22Rv1 (cell line): ENCODE measurements around the gene XPC.

ENCODE experiments used
- H3K27ac ChIP-seq: fragments of 450-650 bp; 2 replicates; pipeline ENCODE4 v1.5.1; 2017
- CTCF ChIP-seq: fragments of 450-650 bp; IDR thresholded peaks from 2 replicates; pipeline ENCODE4 v1.5.1; 2017; ENCODE audit warnings: mild to moderate bottlenecking
- ZFX ChIP-seq: fragments of 450-650 bp; IDR thresholded peaks from 2 replicates; pipeline ENCODE4 v1.6.1; 2017; ENCODE audit warnings: antibody characterized with exemption, borderline replicate concordance

XPC gene

DNA sequence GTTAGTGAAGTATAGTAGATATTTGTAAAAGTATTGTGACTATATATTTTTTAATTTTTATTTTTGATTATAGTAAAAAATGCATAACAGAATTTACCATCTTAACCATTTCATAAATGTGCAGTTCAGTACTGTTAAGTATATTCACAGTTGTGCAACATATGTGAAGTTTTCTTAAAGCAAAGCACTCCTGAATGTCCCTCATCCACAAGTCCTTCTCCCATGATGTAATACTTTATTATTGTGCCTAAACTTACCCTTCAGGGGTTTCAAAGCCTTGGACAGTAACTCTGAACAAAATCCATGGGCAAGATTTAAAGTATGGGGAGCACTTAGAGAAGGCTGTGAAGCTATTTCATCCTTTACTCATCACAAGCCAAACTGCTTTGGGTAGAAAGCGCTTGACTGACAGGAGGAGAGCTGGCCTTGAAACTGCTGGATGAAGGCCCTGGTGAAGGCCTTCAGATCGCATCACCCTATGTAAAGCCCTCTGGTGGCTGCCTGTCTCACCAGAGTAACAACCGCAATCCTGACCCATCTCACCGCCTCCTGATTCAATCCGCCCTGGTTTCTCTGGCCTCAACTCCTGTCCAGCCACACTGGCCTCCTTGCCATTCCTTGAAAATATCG, 28.3 kb upstream of the XPC start:
- no peak for TF ChIP-seq CTCF
- TF ChIP-seq ZFX, result no peak
- H3K27ac ChIP-seq, result no peak overlapping the region

DNA sequence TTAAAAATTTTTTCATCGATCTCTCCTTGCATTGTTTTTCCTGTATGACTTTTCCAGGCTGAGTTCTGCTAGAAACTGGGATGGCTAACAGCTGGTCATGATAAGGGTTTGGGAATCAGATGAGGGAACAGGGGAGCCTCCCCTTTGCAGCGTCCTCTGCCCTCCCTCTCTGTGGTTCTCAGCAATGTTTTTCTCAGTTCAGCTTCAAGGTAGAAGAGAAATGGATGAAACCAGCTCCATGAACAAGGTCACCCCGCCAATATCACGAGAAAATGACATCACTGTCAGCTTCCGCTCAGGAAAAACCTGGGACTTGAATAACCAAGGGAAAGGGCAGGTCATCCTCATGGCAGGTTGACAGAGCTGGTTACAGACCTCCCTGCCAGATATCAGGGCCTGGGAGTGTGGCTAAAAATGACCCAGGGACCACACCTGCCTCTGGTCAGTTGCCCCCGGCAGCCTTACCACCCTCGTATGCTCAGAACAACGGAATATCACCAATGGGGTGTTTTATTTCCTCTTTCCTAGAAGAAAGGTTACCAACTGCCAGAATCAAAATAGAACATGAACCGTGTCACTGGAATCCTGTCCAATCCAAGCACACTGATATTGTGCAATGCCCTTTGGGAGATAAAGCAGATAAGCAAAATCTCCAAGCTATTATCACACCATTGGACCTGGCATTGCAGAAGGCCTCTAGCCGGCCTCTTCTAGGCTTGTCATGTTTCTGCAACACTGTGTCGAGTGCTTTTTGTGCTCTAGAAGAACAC, 26.3 kb upstream of the XPC start:
- TF ChIP-seq ZFX (no peak), CTCF (no peak)
- no peak overlapping the region for H3K27ac ChIP-seq

GRCh38 chr3:14203521-14204079, 25.2 kb upstream of the XPC start:
- H3K27ac ChIP-seq, result no peak overlapping the region
- TF ChIP-seq ZFX (no peak), CTCF (peak; percentile 83)

DNA sequence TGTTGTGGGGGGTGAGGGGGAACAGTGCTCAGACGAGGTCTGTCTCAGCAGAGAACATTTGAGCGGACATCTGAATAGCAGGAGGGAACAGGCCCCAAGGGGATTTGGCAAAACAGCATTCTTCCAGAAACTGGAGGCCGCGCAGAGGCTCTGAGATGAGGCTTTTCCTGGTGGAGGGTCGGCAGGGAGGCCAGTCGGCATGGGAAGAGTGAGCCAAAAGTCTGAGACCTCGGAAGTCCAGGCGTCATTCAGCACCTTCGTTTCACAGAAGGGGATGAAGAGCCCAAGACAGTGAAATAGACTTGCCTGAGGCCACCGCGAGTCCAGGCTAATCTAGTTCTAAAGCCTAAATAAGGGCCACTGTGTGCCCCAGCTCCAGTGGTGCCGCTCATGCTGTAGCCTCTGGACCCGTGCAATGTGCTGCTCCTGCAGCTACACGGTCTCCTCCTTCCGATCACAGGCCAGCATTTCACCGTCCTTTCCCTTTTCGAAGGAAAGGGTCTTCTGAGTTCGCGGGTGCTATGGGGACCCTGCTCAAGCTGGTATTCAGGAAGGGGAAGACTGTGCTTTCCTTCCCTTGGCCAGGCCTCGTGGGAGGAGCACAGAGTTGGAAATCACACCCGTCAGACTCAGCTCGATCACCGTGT, 24.6 kb upstream of the XPC start:
- no peak overlapping the region for H3K27ac ChIP-seq
- no peak for TF ChIP-seq CTCF
- TF ChIP-seq ZFX, result no peak

DNA sequence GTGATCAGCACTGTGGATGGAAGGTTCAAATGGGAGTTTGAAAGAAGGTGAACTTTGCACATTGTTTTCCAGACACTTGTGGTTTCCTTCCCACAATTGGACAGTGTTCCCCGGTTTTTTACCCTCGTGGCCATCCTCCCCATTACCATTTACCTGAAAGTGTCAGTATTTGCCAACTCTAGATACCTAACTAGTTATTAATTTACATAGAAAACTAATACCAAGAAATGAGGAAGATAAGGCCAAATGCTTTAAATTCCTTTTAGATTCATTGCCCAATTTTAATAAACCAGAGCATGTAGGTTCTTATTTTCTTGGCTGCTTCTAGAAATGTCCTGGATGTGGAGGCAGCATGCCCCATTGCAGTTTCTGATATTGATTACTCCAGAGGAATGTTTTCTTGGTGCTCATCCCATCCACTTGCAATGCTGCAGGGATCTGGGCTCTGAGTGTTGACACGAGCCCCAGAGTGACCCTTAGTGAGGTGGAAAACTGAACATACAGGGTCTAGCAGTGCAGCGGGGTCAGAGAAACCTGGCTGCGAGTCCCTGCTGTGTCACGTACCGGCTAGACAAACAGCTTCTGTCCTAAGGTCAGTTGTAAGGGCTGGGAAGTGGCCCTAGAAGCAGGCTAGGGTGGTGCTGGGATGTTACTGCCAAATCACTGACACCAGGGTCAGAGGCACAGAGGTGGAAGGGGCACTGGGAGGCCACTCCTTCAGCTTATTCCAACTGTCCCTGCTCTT, 23.7 kb upstream of the XPC start:
- TF ChIP-seq ZFX (no peak), CTCF (no peak)
- H3K27ac ChIP-seq, result no peak overlapping the region

DNA sequence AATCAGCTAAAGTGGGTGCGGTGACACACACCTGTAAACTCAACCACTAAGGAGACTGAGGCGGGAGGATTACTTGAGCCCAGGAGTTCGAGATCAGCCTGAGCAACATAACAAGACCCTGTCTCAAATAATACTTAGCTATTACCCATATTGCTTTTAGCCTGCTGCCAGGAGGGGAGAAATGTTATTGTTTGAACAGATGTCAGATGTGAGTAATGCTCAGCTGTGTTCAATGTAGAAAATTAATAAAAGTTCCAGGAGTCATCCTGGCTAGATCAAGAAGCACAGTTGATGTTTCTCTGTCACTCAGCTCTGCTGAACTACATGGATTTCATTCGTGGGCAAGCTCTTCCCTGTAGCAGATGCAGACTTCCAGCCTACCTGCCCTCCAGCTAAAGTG, 22.4 kb upstream of the XPC start:
- no peak overlapping the region for H3K27ac ChIP-seq
- TF ChIP-seq ZFX (no peak), CTCF (no peak)
